SU-DHL-6 (cell line): ENCODE results near the gene RBM23.

Experiments used
- H2AFZ ChIP-seq: fragments of 200-600 bp; sonication (generic); 2 replicates; pipeline ENCODE4 v1.6.1; 2014; ENCODE audit warnings: low read depth, mild to moderate bottlenecking, moderate library complexity, mixed read lengths, antibody characterized with exemption, low read length; ENCODE audit not compliant: severe bottlenecking
- H3F3A ChIP-seq: fragments of 200-600 bp; shearing (Covaris generic); 2 replicates; pipeline ENCODE4 v1.6.0; 2016; ENCODE audit warnings: antibody characterized with exemption, mild to moderate bottlenecking; ENCODE audit not compliant: insufficient read depth
- H3K27ac ChIP-seq: fragments of 200-600 bp; sonication (generic); 2 replicates; pipeline ENCODE4 v1.5.1; 2016; ENCODE audit warnings: low read depth, mild to moderate bottlenecking, low read length, moderate library complexity, mixed read lengths
- H3K27me3 ChIP-seq: fragments of 200-600 bp; sonication (generic), shearing (Covaris generic); 2 replicates; pipeline ENCODE4 v1.6.0; 2014; ENCODE audit warnings: mild to moderate bottlenecking, low read length
- H3K36me3 ChIP-seq: fragments of 200-600 bp; sonication (generic); 2 replicates; pipeline ENCODE4 v1.6.1; 2014; ENCODE audit warnings: mild to moderate bottlenecking, low read length, mixed read lengths
- H3K4me2 ChIP-seq: fragments of 300-600, 200-600 bp; shearing (Covaris generic), sonication (generic); 2 replicates; pipeline ENCODE4 v1.6.0; 2014; ENCODE audit warnings: low read length, low read depth, mild to moderate bottlenecking; ENCODE audit not compliant: poor library complexity, severe bottlenecking
- H3K4me3 ChIP-seq: fragments of 200-600 bp; sonication (generic); 2 replicates; pipeline ENCODE4 v1.5.1; 2014; ENCODE audit warnings: antibody characterized with exemption, low read length, mild to moderate bottlenecking, mixed read lengths; ENCODE audit not compliant: insufficient read depth, poor library complexity, severe bottlenecking
- H3K79me2 ChIP-seq: fragments of 200-600 bp; sonication (generic); 2 replicates; pipeline ENCODE4 v1.6.1; 2014; ENCODE audit warnings: mild to moderate bottlenecking, low read length, moderate library complexity; ENCODE audit not compliant: insufficient read depth
- H3K9ac ChIP-seq: fragments of 200-600 bp; sonication (generic); 2 replicates; pipeline ENCODE4 v1.7.0; 2014; ENCODE audit warnings: mild to moderate bottlenecking, low read length
- H3K9me2 ChIP-seq: fragments of 200-600 bp; sonication (generic); replicated peaks from 2 replicates; pipeline ENCODE4 v1.6.1; 2014; ENCODE audit warnings: low read length; ENCODE audit not compliant: insufficient read depth
- H3K9me3 ChIP-seq: fragments of 200-600 bp; sonication (generic); 2 replicates; pipeline ENCODE4 v1.6.1; 2014; ENCODE audit warnings: low read length, mixed read lengths; ENCODE audit not compliant: insufficient read depth
- H4K20me1 ChIP-seq: fragments of 200-600 bp; sonication (generic); 2 replicates; pipeline ENCODE4 v1.6.1; 2014; ENCODE audit warnings: low read depth, mild to moderate bottlenecking, antibody characterized with exemption, low read length, moderate library complexity, mixed read lengths
- EZH2phosphoT487 ChIP-seq: fragments of 200-600 bp; sonication (generic), shearing (Covaris generic); conservative IDR thresholded peaks from 2 replicates; pipeline ENCODE4 v1.6.1; 2018; ENCODE audit warnings: mild to moderate bottlenecking, antibody characterized with exemption, low read length, moderate library complexity, mixed read lengths
- TF ChIP-seq, protein P1 (sequence below): fragments of 200-600 bp; sonication (generic); IDR thresholded peaks from one replicate; pipeline ENCODE4 v1.5.1; 2017; ENCODE audit warnings: antibody characterized with exemption, mild to moderate bottlenecking, low read length, moderate library complexity; ENCODE audit not compliant: insufficient read depth, poor library complexity, severe bottlenecking

RBM23 gene

DNA sequence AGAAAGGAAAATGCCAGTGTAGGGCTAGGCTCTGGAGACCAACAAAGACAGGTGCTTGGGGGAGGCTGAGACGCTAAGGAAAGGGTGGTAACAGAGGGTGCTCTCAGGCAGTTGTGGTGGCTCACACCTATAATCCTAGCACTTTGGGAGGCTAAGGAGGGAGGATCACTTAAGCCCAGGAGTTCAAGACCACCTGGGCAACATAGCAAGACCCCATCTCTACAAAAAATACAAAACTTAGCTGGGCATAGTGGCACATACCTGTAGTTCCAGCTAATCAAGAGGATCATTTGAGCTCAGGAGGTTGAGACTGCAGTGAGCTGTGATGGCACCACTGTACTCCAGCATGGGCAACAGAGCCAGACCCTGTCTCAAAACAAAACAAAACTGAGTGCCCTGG, 23.5 kb downstream of the RBM23 start:
- H3K27ac ChIP-seq, result no peak overlapping the region
- H3K9me3 ChIP-seq, result no peaks in the 10 kb centered on the region
- H3K4me3 ChIP-seq, result no peak overlapping the region
- no peaks in the 10 kb centered on the region for H3K79me2 ChIP-seq
- no peak overlapping the region for H3K9ac ChIP-seq
- no peak for TF ChIP-seq EZH2phosphoT487
- TF ChIP-seq, protein P1, sequence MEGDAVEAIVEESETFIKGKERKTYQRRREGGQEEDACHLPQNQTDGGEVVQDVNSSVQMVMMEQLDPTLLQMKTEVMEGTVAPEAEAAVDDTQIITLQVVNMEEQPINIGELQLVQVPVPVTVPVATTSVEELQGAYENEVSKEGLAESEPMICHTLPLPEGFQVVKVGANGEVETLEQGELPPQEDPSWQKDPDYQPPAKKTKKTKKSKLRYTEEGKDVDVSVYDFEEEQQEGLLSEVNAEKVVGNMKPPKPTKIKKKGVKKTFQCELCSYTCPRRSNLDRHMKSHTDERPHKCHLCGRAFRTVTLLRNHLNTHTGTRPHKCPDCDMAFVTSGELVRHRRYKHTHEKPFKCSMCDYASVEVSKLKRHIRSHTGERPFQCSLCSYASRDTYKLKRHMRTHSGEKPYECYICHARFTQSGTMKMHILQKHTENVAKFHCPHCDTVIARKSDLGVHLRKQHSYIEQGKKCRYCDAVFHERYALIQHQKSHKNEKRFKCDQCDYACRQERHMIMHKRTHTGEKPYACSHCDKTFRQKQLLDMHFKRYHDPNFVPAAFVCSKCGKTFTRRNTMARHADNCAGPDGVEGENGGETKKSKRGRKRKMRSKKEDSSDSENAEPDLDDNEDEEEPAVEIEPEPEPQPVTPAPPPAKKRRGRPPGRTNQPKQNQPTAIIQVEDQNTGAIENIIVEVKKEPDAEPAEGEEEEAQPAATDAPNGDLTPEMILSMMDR, result no peak
- no peaks in the 10 kb centered on the region for H3K9me2 ChIP-seq
- H3K4me2 ChIP-seq, result no peak overlapping the region
- 0 out of 2 replicates have a peak, but pooled peaks cover 2% of the 10 kb centered on the region for H3F3A ChIP-seq
- no peak overlapping the region for H2AFZ ChIP-seq
- no peaks in the 10 kb centered on the region for H4K20me1 ChIP-seq
- no peaks in the 10 kb centered on the region for H3K36me3 ChIP-seq
- no peaks in the 10 kb centered on the region for H3K27me3 ChIP-seq

DNA sequence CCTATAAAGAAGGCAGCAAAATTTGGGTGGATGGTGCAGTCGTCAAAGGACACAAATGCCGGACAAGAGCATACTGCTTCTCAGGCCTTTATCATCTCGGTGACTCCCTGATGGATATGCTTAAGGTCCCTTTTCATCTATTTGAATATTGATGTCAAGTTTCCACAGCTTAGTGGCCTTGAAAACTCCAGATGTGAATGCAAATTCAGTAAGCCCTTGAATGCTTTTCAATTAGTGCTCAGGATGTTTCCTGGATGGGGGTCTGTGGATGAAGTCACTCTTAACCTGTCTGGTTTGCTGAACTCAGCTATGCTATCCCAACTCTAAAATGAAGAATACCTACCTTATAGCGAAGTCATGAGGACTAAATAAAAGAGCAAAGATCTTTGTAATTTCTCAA, 25.2 kb downstream of the RBM23 start:
- H4K20me1 ChIP-seq, result no peaks in the 10 kb centered on the region
- H3K36me3 ChIP-seq, result no peaks in the 10 kb centered on the region
- no peaks in the 10 kb centered on the region for H3K9me3 ChIP-seq
- no peak overlapping the region for H3K4me3 ChIP-seq
- no peaks in the 10 kb centered on the region for H3K9me2 ChIP-seq
- no peaks in the 10 kb centered on the region for H3K79me2 ChIP-seq
- no peak overlapping the region for H3K9ac ChIP-seq
- no peak overlapping the region for H3K27ac ChIP-seq
- no peaks in the 10 kb centered on the region for H3K27me3 ChIP-seq
- no peak overlapping the region for H2AFZ ChIP-seq
- no peak overlapping the region for H3K4me2 ChIP-seq
- no peak for TF ChIP-seq EZH2phosphoT487
- TF ChIP-seq, protein P1, result no peak
- no peaks in the 10 kb centered on the region for H3F3A ChIP-seq

DNA sequence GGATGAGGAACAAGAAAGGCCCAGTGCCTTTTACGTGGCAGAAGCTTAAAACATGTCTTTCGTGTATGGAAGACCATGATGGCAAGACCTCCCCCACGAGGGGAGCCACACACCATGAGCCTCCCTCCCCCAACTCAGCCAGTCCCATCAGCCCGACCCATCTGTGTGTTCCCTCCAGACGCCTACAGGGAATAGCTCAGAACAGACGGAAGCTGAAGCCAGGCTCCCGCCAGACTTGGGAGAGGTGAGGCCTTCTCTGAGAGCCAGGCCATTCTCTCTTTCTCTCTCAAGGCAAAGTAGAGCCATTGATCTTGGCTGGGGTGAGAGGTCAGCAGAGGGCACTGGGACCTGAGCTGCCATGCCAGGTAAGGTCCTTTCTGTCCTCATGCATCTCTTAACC, 26.5 kb downstream of the RBM23 start:
- Histone ChIP-seq H3K9me2 (no peaks in the 10 kb centered on the region), H3K27me3 (no peaks in the 10 kb centered on the region), H3K4me2 (no peak overlapping the region), H3K9ac (no peak overlapping the region), H3K27ac (no peak overlapping the region), H3K4me3 (no peak overlapping the region), H3K9me3 (no peaks in the 10 kb centered on the region), H2AFZ (no peak overlapping the region), H3F3A (peaks cover 11% of the 10 kb centered on the region), H3K36me3 (no peaks in the 10 kb centered on the region), H3K79me2 (no peaks in the 10 kb centered on the region), H4K20me1 (no peaks in the 10 kb centered on the region)
- TF ChIP-seq, protein P1, result no peak
- no peak for TF ChIP-seq EZH2phosphoT487
